ENCODE measurements around the gene TBC1D16. TPM values are rescaled to one million over a fixed set of nuclear protein-coding genes. Genes with fewer than 3 reads are reported as not detected.
A peak's percentile ranks its signal among the peaks of the same experiment; 100 is the strongest.

Gene TBC1D16
- total and polyA plus RNA-seq, 2 donors from 2014 or later = 9.1 to 68.0 TPM

DNA sequence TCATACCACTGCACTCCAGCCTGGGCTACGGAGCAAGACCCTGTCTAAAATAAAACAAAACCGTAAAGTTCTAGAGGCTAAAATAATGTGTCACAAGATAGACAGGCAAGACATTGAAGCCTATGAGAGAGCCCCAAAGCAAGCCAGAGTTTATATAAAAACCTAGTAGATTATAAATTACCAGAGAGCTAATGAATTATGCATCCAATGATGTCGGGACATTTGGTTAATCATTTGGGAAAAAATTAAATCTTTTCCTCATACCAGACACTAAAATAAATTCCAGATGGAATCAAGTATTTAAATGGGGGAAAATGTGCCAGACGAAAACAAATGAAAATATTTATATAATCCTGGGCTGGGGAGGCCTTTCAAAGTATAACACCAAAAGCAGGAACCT is 25.0 kb upstream of the TBC1D16 start:
- peak overlapping the region; percentile 69 to 71 for H3K27ac ChIP-seq (ENCODE audit: low read depth in 2 of 2, low read length in 2 of 2)
- peaks cover 0 to 23% (median 12%) of the 10 kb centered on the region in 3 donors for H3K4me1 ChIP-seq (ENCODE audit: control insufficient read depth in 2 of 3, insufficient read depth in 2 of 3, low read depth in 1 of 3, low read length in 3 of 3)
- H3K4me3 ChIP-seq (ENCODE audit: low read length in 3 of 3) = no peak overlapping the region
- DNase-seq (peak in 3 of 5 donors; percentile 1 to 41 (median 33)), FAIRE-seq (peak; percentile 98)
- intact Hi-C loops (cut with DNase I) = no loop called here
- peaks cover 0 to 2% (median 0%) of the 10 kb centered on the region in 3 donors for H3K36me3 ChIP-seq (ENCODE audit: control insufficient read depth in 2 of 3, insufficient read depth in 3 of 3, low read length in 3 of 3)
- TF ChIP-seq CTCF (IDR thresholded peaks at IDR 0.05; ENCODE audit: borderline replicate concordance, extremely low read depth, insufficient read depth) = no peak
- H3K27me3 ChIP-seq (ENCODE audit: control insufficient read depth, insufficient read depth, low read length) = no peaks in the 10 kb centered on the region
- no peak overlapping the region for H3K9ac ChIP-seq (ENCODE audit: low read length in 3 of 3)
- H3K9me3 ChIP-seq (ENCODE audit: control insufficient read depth in 2 of 3, insufficient read depth in 1 of 3, low read length in 3 of 3) = no peaks in the 10 kb centered on the region

- no peak overlapping the region for H3K9ac ChIP-seq (ENCODE audit: low read length in 3 of 3)
- H3K27ac ChIP-seq (ENCODE audit: low read depth in 2 of 2, low read length in 2 of 2) = peak overlapping the region in 1 of 2 donors; percentile 41
- H3K4me1 ChIP-seq (ENCODE audit: control insufficient read depth in 2 of 3, insufficient read depth in 2 of 3, low read depth in 1 of 3, low read length in 3 of 3) = peaks cover 0 to 11% (median 6%) of the 10 kb centered on the region in 3 donors
- no peaks in the 10 kb centered on the region for H3K36me3 ChIP-seq (ENCODE audit: control insufficient read depth in 2 of 3, insufficient read depth in 3 of 3, low read length in 3 of 3)
- no peaks in the 10 kb centered on the region for H3K9me3 ChIP-seq (ENCODE audit: control insufficient read depth in 2 of 3, insufficient read depth in 1 of 3, low read length in 3 of 3)
- intact Hi-C loops (cut with DNase I) = no loop called here
- H3K4me3 ChIP-seq (ENCODE audit: low read length in 3 of 3) = no peak overlapping the region
- no peak for FAIRE-seq
- DNase-seq = peak in 1 of 5 donors; percentile 62
- no peak for TF ChIP-seq CTCF (IDR thresholded peaks at IDR 0.05; ENCODE audit: borderline replicate concordance, extremely low read depth, insufficient read depth)
- H3K27me3 ChIP-seq (ENCODE audit: control insufficient read depth, insufficient read depth, low read length) = no peaks in the 10 kb centered on the region
These were observed 22.8 kb upstream of the TBC1D16 start for GRCh38 chr17:80058311-80058955.

- DNase-seq (peak in 1 of 5 donors; percentile 18), FAIRE-seq (no peak)
- no peaks in the 10 kb centered on the region for H3K27me3 ChIP-seq (ENCODE audit: control insufficient read depth, insufficient read depth, low read length)
- H3K9me3 ChIP-seq (ENCODE audit: control insufficient read depth in 2 of 3, insufficient read depth in 1 of 3, low read length in 3 of 3) = no peaks in the 10 kb centered on the region
- intact Hi-C loops (cut with DNase I) = no loop called here
- TF ChIP-seq CTCF (IDR thresholded peaks at IDR 0.05; ENCODE audit: borderline replicate concordance, extremely low read depth, insufficient read depth) = no peak
- H3K9ac ChIP-seq (ENCODE audit: low read length in 3 of 3) = no peak overlapping the region
- peaks cover 0 to 8% (median 3%) of the 10 kb centered on the region in 3 donors for H3K4me1 ChIP-seq (ENCODE audit: control insufficient read depth in 2 of 3, insufficient read depth in 2 of 3, low read depth in 1 of 3, low read length in 3 of 3)
- H3K27ac ChIP-seq (ENCODE audit: low read depth in 2 of 2, low read length in 2 of 2) = no peak overlapping the region
- H3K4me3 ChIP-seq (ENCODE audit: low read length in 3 of 3) = no peak overlapping the region
- H3K36me3 ChIP-seq (ENCODE audit: control insufficient read depth in 2 of 3, insufficient read depth in 3 of 3, low read length in 3 of 3) = peaks cover 0 to 4% (median 0%) of the 10 kb centered on the region in 3 donors
These were observed 19.9 kb upstream of the TBC1D16 start for GRCh38 chr17:80055597-80055996.
